ENCODE measurements around the gene DOCK2.

DOCK2 gene

DNA sequence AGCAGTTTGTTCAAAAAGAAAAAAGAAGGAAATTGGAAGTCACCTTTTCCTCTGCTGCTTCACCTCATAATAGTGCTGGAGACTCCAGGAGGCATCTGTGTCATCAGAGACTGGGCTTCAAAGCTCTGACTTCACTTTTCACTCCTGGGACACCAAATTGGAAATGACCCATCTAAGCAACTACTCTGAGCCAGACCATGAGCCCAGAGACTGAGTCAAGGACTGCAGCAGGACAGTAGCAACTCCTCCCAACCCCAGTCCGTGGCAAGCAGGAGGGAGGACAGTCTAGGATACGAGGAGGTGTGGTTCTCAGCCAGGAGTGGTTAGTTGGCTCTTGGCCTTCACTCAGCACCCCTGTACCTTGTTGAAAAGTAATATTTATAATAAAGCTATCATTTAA lies 211.7 kb downstream of the DOCK2 start:
- TF ChIP-seq EZH2phosphoT487 (conservative IDR thresholded peaks at IDR 0.05; ENCODE audit: low read length): no peak
- TF ChIP-seq, protein P1, sequence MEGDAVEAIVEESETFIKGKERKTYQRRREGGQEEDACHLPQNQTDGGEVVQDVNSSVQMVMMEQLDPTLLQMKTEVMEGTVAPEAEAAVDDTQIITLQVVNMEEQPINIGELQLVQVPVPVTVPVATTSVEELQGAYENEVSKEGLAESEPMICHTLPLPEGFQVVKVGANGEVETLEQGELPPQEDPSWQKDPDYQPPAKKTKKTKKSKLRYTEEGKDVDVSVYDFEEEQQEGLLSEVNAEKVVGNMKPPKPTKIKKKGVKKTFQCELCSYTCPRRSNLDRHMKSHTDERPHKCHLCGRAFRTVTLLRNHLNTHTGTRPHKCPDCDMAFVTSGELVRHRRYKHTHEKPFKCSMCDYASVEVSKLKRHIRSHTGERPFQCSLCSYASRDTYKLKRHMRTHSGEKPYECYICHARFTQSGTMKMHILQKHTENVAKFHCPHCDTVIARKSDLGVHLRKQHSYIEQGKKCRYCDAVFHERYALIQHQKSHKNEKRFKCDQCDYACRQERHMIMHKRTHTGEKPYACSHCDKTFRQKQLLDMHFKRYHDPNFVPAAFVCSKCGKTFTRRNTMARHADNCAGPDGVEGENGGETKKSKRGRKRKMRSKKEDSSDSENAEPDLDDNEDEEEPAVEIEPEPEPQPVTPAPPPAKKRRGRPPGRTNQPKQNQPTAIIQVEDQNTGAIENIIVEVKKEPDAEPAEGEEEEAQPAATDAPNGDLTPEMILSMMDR (IDR thresholded peaks at IDR 0.05; ENCODE audit: insufficient read depth, low read length, poor library complexity, severe bottlenecking): no peak
- Histone ChIP-seq H4K20me1 (ENCODE audit: low read depth, low read length) (no peaks in the 10 kb centered on the region), H3K36me3 (ENCODE audit: low read length) (peaks cover 51% of the 10 kb centered on the region), H3K79me2 (ENCODE audit: insufficient read depth, low read length) (no peaks in the 10 kb centered on the region), H3K27ac (ENCODE audit: low read depth, low read length) (no peak overlapping the region), H3K9ac (ENCODE audit: low read length) (no peak overlapping the region), H3K9me3 (ENCODE audit: insufficient read depth, low read length) (peaks cover 13% of the 10 kb centered on the region; the same call in 1 of the 2 replicates), H3K4me3 (ENCODE audit: insufficient read depth, low read length, poor library complexity, severe bottlenecking) (no peak overlapping the region), H2AFZ (ENCODE audit: low read depth, low read length, severe bottlenecking) (no peak overlapping the region), H3K4me2 (ENCODE audit: low read depth, low read length, poor library complexity, severe bottlenecking) (no peak overlapping the region), H3K27me3 (ENCODE audit: low read length) (no peaks in the 10 kb centered on the region), H3K9me2 (replicated peaks; ENCODE audit: insufficient read depth, low read length) (no peaks in the 10 kb centered on the region), H3F3A (ENCODE audit: insufficient read depth) (no peaks in the 10 kb centered on the region)

DNA sequence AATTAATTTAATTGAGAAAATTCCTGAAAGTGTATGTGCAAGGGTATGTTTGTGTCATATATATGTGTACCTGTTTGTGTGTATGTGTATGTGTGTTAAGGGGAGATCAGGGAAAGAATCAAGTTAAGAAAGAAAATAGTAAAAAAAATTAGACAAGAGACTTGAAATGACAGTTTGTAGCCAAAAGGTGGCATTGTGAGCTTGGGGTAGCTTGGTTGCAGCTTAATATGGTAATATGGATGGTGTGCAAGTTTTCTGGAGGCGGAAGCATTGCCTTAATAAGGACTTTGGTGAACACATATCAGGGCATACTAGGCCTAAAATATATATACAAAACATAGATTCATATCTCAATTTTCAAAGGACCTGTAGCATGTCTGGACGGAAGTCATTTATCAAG lies 213.3 kb downstream of the DOCK2 start:
- Histone ChIP-seq H3K36me3 (ENCODE audit: low read length) (peaks cover 49% of the 10 kb centered on the region), H4K20me1 (ENCODE audit: low read depth, low read length) (no peaks in the 10 kb centered on the region), H3K27ac (ENCODE audit: low read depth, low read length) (no peak overlapping the region), H3K9me2 (replicated peaks; ENCODE audit: insufficient read depth, low read length) (no peaks in the 10 kb centered on the region), H3K27me3 (ENCODE audit: low read length) (no peaks in the 10 kb centered on the region), H3K9ac (ENCODE audit: low read length) (no peak overlapping the region), H2AFZ (ENCODE audit: low read depth, low read length, severe bottlenecking) (no peak overlapping the region), H3K4me2 (ENCODE audit: low read depth, low read length, poor library complexity, severe bottlenecking) (no peak overlapping the region), H3K79me2 (ENCODE audit: insufficient read depth, low read length) (no peaks in the 10 kb centered on the region), H3K4me3 (ENCODE audit: insufficient read depth, low read length, poor library complexity, severe bottlenecking) (no peak overlapping the region), H3K9me3 (ENCODE audit: insufficient read depth, low read length) (peaks cover 13% of the 10 kb centered on the region; the same call in 1 of the 2 replicates), H3F3A (ENCODE audit: insufficient read depth) (no peaks in the 10 kb centered on the region)
- TF ChIP-seq, protein P1 (IDR thresholded peaks at IDR 0.05; ENCODE audit: insufficient read depth, low read length, poor library complexity, severe bottlenecking): no peak
- no peak for TF ChIP-seq EZH2phosphoT487 (conservative IDR thresholded peaks at IDR 0.05; ENCODE audit: low read length)

DNA sequence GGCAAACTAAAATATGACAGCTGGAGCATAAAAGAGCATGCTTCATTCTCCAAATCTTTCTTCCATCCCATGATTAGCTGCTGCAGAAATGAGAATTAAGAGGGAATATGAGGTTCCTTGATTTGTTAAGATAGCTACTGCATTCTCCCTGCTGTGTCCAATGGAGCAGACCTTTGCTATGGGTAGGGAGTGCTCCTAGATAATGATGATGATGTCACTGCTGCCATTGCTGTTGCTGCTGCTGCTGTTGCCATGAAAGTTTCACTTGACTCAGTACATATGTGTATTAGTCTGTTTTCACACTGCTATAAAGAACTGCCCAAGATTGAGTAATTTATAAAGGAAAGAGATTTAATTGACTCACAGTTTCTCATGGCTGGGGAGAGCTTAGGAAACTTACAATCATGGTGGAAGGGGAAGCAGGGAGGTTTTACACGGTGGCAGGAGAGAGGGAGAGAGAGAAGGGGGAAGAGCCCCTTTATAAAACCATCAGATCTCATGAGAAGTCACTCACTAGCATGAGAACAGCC lies 214.3 kb downstream of the DOCK2 start:
- Histone ChIP-seq H3K9me2 (replicated peaks; ENCODE audit: insufficient read depth, low read length) (no peaks in the 10 kb centered on the region), H3K9ac (ENCODE audit: low read length) (no peak overlapping the region), H3K79me2 (ENCODE audit: insufficient read depth, low read length) (no peaks in the 10 kb centered on the region), H3K9me3 (ENCODE audit: insufficient read depth, low read length) (peaks cover 13% of the 10 kb centered on the region; the same call in 1 of the 2 replicates), H3K4me3 (ENCODE audit: insufficient read depth, low read length, poor library complexity, severe bottlenecking) (no peak overlapping the region), H3K27me3 (ENCODE audit: low read length) (no peaks in the 10 kb centered on the region), H3K4me2 (ENCODE audit: low read depth, low read length, poor library complexity, severe bottlenecking) (no peak overlapping the region), H3F3A (ENCODE audit: insufficient read depth) (no peaks in the 10 kb centered on the region), H3K27ac (ENCODE audit: low read depth, low read length) (no peak overlapping the region), H3K36me3 (ENCODE audit: low read length) (peaks cover 43% of the 10 kb centered on the region), H4K20me1 (ENCODE audit: low read depth, low read length) (no peaks in the 10 kb centered on the region; the same call in 1 of the 2 replicates), H2AFZ (ENCODE audit: low read depth, low read length, severe bottlenecking) (no peak overlapping the region)
- TF ChIP-seq, protein P1 (IDR thresholded peaks at IDR 0.05; ENCODE audit: insufficient read depth, low read length, poor library complexity, severe bottlenecking): no peak
- no peak for TF ChIP-seq EZH2phosphoT487 (conservative IDR thresholded peaks at IDR 0.05; ENCODE audit: low read length)
